ENCODE results near the gene TUBB8.
"Not testable (repeated sequence)": the region's sequence is repeated elsewhere in the genome, so short reads cannot be mapped to it uniquely, and the experiment has no call there.

Gene TUBB8

DNA sequence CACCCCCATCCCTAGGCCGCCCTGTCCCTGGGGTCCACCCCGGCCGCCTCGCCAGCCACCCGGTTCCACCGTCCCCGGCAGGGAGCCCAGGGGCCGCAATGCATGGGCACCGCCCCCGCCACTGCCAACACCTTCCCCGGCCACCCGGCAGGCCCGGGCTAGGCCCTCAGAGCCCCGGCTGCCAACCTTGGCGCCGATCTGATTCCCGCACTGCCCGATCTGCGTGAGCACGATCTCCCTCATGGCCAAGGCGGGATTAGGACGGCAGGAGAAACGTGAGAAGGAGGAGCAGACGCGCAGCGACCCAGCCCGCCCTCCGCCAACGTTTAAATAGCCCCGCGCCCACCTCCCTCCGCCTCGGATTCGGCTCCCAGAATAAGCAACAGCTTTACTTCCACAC, at the start of gene TUBB8:
Gene TUBB8, minus strand, starts transcription at position 301 of the 400 bp plus-strand sequence. Its CDS starts 58 bp downstream, at position 243.
- no peak for FAIRE-seq

DNA sequence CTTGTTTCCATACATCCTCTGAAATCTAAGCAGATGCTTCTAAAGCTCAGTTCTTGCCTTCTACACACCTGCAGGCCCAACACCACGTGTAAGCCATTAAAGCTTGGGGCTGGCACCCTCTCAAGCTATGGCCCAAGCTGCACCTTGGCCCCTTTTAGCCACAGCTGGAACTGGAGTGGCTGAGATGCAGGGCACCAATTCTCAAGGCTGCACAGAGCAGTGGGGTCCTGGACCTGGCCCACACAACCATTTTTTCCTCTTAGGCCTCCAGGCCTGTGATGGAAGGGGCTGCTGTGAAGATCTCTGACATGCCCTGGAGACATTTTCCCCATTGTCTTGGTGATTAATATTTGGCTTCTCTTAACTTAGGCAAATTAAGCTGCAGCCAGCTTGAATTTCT, 47.4 kb upstream of the TUBB8 start:
- no peak for FAIRE-seq

More for the DNA sequence above, at the start of gene TUBB8:
- no peak for DNase-seq (ENCODE audit: low spot score)

DNA sequence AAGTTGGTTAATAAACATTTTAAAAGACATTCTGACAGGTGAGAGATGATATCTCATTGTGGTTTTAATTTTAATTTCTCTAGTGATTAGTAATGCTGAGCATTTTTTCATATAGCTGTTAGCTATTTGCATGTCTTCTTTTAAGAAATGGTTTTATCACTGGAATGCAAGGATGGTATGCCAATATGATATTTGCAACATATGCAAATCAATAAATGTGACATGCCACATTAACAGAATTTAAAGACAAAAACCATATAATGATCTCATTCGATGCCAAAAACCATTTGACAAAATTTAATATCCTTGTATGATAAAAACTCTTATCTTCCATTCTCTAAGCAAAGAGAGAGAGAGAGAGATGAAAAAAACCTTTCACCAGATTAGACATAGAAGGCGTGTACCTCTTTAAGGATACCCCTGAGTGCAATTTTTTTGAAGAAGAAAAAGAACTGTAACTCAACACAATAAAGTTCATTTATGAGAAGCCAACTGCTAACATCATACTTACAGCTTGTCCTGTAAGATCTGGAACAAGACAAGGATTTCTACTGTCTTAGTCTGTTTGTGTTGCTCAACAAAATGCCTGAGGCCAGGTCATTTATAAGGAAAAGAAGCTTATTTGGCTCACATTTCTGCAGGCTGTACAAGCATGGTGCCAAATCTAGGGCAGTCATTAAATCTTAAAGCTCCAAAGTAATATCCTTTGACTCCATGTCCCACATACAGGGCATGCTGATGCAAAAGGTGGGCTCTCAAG, 46.4 kb upstream of the TUBB8 start:
- no peak for FAIRE-seq

More for the DNA sequence above, 47.4 kb upstream of the TUBB8 start:
- DNase-seq (ENCODE audit: low spot score) = no peak

DNA sequence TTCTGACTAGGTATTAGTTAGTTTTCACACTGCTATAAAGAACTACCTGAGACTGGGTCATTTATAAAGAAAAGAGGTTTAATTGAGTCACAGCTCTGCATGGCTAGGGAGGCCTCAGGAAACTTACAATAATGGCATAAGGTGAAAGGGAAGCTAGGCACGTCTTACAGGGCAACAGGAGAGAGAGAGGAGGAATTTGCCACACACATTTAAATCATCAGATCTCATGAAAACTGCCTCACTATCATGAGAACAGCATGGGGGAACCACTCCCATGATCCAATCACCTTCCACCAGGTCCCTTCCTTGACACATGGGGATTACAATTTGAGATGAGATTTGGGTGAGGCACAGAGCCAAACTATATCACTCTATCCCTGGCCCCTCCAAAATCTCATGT, 45.5 kb upstream of the TUBB8 start:
- FAIRE-seq (no peak), DNase-seq (ENCODE audit: low spot score) (no peak)

More for the DNA sequence above, 46.4 kb upstream of the TUBB8 start:
- no peak for DNase-seq (ENCODE audit: low spot score)

DNA sequence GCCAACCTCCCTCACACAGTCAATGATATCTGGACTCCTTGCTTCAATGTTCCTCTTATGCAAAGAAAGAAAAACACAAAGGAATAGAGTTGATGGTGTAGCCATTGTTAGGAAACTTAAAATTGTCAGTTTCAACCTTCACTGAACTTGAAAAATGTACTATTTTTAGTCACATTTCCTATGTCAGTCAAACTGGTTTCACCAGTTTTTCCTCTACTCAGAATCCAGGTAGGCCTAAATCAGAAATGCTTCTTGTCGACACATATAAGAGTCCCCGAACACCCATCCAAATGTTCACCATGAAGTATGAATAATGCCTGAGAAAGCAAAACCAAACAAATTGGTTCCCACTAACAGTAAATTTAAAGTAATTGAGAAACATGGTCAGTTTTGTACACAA, 43.8 kb upstream of the TUBB8 start:
- no peak for FAIRE-seq

DNA sequence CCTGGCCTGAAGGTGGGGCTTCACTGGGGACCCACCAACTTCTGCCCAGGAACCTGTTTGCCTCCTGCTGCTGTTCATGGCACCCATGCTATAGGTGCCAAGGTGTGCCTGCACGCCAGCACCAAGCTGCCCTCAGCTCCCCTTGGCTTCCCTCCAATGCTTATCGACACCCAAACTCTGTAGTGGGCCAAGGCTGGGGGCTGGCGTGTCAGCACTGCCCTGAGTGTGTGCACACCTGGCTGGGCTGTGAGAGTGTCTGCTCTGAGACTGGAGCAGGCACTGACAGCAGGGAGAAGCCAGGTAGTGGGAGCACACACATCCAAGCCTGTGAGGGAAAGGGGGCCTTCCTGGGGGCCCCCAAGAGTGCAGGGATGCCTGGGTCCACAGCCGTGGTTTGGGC, 43.1 kb upstream of the TUBB8 start:
- DNase-seq (ENCODE audit: low spot score) = no peak
- FAIRE-seq = no peak

More for the DNA sequence above, 43.8 kb upstream of the TUBB8 start:
- no peak for DNase-seq (ENCODE audit: low spot score)

DNA sequence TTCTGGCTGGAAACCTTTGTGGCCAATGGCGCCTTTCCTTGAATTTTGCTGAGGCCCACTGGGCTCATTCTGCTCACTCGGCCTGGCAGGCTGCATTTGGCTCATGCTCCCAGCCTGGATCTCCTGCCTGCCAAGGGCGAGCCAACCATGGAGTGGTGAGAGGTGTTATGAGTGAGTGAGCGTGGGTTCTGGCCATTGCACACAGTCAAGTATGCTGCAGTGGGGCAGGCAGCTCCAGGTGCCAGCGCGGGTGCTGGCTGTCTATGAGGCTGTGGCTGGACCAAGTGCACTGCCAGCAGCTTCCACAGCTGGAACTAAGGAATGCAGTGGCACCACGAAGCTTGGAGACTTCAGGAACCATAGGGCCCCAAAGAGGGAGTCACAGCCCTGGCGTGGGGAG, 42.2 kb upstream of the TUBB8 start:
- FAIRE-seq = no peak
- no peak for DNase-seq (ENCODE audit: low spot score)

DNA sequence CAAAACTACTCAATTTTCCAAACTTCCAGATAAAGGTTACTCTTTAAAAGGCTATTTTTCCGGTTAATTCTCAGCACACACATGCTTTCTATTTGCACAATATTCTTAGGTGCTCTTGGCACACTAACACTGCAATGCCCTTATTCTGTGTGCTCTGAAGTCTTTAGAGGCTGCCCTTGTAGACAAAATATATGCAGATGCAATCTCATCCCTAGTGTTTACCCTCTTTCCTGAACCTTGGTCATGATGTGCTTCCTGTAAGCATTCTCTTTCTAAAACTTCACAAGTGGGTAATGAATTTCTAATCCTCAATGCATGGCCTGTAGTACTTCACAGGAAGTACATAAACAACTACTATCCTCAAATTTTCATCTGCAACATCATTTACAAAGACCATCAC, 41.1 kb upstream of the TUBB8 start:
- DNase-seq (ENCODE audit: low spot score) (no peak), FAIRE-seq (no peak)

DNA sequence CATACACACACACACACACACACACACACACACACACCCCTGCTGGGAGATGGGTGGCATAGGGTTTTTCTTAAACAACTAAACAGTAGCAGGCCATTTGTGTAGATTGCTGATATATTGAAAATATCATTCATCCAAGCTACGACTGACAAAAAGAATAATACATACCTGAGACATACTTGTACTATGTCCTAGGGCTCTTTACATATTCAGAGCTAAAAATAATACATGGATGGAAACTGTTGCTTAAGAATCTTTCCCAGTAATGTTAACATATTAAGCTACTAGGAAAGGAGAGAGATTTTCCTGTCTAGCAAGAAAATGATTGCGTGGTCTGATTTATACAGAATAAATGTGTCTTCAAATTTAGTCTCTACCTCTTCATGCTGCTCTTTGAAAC, 40.2 kb upstream of the TUBB8 start:
- FAIRE-seq = no peak
- no peak for DNase-seq (ENCODE audit: low spot score)

DNA sequence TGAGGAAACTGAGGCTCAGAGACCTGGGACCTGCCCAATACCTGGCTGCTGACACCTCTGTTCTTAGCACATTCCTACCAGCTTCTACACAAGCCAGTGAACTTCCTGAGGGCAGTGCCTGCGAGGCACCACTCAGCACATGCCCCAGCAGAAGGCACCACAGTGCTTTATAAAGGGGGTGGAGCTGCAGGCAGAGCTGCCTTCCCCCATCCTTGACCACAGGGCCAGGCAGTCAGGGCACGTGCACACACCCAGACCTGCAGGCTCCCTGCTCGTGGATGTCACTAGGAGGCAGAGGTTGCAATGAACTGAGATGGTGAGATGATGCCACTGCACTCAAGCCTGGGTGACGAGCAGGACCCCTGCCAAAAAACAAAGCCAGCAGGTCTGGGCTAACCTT, 39.2 kb upstream of the TUBB8 start:
- DNase-seq (ENCODE audit: low spot score) (no peak), FAIRE-seq (no peak)

DNA sequence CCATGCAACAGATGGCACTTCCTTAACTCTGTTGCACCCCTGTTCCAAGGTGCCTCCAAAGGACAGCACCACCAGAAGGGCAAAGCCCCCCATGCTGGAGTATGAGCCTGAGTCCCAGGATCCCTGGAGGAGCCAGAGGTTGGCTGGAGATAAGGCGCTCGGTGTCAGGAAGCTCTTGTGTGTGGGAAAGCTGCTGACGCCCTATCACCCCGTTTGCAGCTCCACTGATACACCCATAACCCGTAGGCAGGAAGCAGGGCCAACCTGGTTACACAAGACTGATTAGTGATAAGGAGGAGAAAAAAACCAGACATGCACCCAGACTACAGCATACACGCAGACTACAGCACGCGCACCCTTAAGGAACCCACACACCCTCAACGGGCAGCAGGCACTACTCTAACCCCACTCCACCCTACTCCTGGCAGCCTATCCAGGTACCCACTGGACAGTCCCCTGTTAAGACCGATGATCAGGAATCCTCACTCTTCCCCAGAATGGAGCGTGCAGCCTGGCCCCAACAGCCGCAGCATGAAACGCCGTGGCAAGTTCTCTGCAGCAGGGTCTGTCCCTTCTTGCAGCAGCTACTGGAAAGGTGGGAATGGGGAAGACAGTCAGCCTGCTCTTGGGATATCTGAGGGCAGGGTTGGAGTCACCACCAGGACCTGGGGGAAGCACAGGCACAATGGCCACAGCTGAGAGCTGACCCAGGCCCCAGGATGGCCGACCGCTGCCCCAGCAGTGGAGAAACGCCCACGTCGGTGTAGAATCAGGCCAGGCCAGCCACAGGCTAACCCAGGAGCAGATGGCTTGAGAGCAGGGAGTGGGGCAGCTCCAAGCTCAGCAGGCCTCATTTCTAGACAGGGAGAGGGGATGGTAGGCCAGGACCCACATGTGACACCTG, 38.3 kb upstream of the TUBB8 start:
- FAIRE-seq (no peak), DNase-seq (ENCODE audit: low spot score) (no peak)

DNA sequence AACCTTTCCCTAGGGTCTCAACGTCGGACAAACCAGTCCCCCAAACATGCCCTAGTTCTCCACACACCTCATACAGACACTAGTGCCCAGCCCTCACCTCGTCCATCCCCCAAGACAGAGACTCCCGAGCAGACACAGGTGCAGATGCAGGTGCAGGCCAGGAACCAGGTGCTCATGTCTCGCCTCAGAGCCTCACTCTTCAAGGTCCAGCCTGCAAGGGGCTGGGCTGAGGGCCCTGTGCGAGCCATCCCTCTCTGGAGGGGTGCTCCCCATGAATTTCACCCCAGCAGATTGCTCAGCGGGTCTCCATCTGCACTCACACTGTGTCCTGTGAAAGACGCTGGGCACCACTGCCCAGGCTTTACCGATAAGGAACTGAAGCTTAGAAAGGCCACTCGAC, 36.9 kb upstream of the TUBB8 start:
- FAIRE-seq (no peak), DNase-seq (ENCODE audit: low spot score) (no peak)

DNA sequence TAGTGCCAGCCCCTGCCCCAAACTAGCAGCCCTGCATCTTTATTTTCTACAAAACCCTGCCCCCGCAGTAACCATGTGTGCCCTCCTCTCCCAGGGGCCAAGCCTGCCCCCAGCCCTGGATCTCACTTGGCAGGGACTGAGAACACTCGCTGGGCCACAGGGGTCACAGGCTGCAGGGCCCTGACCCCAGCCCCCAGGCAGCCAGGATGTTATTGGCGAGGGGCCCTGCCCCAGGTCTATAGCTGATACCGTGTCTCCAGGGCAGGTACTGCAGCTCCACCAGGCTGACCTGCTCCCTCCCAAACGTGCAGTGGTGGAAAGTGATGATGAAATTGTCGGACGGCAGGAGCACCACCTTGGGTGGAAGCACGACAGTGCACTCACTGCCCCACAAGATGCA, 35.9 kb upstream of the TUBB8 start:
- no peak for DNase-seq (ENCODE audit: low spot score)
- no peak for FAIRE-seq

DNA sequence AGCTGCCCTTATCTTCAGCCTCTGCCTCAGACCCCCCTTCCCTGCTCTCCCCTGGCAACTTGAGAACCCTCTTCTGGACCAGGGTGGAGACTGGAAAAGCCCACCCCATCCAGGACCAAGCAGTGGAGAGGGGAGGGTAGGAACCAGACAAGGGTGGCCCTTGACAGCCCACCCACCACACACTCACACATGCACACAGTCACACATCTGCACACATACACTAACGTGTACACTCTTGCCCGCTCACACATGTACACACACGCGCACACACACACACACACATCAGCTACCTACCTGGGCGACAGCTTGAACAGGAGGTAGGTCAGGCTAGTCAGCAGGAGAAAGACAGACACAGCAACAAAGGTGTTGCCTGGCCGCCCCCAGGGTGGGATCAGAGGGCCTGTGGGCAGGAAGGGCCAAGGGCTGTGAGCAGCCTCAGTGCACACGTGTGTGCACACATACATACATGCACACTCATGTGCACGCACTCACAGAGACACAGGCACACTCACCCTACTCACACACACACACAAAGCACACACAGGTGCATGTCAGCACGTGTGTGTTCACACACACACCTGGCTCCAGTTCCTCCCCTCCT, 34.9 kb upstream of the TUBB8 start:
- no peak for FAIRE-seq
- no peak for DNase-seq (ENCODE audit: low spot score)

DNA sequence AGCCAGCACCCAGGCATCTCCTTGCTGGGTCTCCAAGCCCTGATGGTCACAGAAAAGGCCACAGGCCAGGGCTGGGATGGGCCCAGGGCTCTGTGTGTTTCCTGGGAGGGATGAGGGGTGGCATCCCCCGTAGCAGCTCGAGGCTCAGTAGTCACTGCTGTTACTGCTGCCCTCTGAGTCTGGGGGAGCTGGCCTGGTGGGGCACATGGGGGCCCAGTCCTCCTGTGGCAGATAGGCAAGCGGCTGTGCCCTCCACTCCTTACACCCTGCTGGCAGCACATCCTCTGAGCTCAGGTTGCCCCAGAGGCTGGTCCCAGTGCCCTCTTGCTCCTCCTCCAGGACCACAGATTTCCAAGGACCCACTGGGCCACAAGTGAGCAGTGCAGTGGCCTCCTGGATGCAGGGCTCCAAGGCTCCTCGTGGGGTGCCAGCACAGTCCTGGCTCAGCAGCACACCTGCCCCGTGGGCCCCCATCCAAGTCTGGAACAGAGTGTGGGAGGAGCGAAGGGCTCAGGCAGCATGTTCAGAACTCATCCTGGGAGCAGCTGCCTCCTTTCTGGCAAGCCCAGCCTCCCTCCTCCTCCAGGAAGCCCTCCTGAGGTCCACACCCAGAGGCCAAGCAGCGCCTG, 31.5 kb upstream of the TUBB8 start:
- DNase-seq (ENCODE audit: low spot score) (no peak), FAIRE-seq (no peak)

DNA sequence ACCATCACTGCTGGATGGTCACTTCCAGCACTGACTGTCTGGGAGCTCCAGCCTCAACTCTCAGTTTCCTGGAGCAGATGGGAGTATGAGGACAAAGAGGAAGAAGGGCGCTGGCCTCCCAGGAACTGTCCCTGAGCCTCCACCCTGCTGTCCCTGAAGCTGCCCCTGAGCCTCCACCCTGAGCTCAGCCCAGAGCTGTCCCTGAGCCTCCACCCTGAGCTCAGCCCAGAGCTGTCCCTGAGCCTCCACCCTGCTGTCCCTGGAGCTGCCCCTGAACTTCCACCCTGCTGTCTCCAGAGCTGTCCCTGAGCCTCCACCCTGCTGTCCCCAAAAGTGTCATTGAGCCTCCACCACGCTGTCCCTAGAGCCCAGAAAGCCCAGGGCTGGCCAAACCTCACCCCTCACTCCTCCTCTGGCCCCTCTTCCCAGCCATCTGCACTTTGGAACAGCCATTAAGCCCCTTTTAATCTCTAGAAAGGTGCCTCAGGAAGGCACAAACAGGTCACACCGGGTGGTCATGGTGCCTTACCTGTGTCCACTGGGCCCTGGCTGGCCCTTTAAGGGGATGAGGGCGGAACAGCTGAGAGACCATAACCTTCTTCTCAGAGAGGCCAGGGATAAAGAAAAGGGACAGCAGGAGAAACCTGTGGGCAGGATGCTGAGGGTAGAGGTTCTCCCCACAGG, 30.6 kb upstream of the TUBB8 start:
- no peak for FAIRE-seq
- no peak for DNase-seq (ENCODE audit: low spot score)

DNA sequence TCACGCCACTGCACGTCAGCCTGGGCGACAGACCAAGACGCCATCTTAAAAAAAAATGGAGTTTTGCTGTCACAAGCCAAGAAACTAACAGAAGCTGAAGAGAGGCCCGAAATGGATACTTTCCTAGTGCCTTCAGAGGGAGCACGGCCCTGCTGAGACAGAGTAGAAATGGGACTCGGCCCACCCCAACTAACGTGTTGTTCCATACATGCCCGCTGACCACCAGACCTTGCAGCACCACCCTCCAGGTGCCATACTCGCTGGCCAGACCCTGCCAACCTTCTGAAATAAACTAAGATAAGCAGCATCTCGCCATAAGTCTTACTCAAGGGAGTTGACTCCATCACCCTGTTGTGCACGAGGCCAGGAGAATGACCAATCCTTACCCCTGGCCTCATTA, 29.5 kb upstream of the TUBB8 start:
- DNase-seq (ENCODE audit: low spot score) (no peak), FAIRE-seq (no peak)

DNA sequence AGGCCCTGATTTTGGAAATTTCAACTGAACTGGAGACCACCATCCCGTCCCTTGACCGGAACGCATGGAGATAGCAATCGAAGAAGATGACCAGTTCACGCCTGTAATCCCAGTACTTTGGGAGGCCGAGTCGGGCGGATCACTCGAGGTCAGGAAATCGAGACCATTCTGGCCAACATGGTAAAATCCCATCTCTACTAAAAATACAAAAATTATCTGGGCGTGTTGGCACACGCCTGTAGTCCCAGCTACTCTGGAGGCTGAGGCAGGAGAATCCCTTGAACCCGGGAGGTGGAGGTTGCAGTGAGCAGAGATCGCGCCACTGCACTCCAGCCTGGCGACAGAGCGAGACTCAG, 25.1 kb upstream of the TUBB8 start:
- FAIRE-seq; DNase-seq (ENCODE audit: low spot score): not testable (repeated sequence)

DNA sequence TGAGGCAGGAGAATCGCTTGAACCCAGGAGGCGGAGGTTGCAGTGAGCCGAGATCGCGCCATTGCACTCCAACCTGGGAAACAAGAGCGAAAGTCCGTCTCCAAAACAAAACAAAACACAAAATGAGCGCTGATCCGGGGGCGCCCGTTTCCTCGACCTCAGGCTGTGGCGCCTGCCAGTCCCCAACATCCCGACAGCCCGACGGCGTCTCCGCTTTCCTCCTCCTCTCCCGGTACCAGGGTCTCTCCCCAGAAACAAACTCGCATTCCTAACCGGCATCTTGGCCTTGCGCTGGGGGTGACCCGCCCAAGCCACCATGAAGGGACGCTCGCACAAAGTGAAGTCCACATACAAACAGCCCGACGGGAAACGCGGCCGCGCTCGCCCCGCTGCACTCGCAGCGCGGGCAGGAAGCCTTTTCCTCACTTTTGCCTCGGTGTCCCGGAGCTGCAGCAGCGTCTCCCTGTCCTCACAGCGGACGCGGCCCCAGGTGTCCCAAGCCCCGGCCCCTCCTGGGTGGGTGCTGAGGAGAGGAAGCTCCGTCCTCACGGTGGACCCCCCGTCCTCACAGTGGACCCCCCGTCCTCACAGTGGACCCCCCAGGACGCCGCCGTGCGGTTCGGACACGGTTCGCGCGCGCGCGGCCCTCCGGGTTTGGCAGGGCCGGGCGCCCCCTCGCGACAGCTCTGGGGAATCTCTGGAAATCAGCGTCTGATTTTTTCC, 24.6 kb upstream of the TUBB8 start:
- FAIRE-seq; DNase-seq (ENCODE audit: low spot score): not testable (repeated sequence)

DNA sequence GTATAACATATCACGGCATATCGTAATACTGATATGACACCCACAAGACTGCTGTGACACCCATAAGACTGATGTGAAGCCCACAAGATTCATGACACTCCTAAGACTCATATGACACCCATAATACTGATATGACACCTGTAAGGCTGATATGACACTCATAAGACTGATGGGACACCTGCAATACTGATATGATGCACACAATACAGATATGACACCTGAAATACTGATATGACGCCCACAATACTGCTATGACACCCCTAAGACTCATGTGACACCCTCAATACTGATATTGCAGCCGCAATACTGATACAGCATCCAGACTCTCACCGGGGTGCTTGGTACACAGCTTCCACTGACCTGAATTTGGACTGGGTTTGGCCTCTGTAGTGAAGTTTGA, 19.1 kb upstream of the TUBB8 start:
- DNase-seq (ENCODE audit: low spot score); FAIRE-seq: not testable (repeated sequence)

Measured in RCC 7860 (cell line).